ENCODE measurements around the gene SNRNP40.

The SNRNP40 gene

DNA sequence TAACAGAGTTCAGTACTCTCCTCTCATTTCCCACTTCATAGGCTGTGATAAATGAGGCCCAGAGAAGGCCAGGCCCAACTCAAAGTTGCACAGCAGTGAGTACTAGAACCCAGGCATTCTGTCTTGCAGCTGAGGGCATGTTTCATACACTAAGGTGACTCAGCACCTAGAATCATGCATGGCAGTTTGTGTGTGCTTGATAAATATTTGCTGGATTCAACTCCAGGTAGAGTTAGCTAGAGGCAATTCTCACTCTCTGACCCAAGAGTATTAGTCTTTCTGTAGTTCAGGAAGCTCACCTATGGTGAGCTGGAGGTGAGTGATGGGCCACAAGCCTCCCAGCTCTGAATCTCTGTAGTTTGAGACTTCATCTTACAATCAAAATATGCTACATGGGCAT lies 67.6 kb downstream of the SNRNP40 start:
- Histone ChIP-seq H3K9me3 (ENCODE audit: control insufficient read depth, low read depth, low read length) (no peaks in the 10 kb centered on the region), H3K27ac (ENCODE audit: low read length) (no peak overlapping the region), H3K4me1 (ENCODE audit: control insufficient read depth, low read depth, low read length) (peaks cover 1% of the 10 kb centered on the region), H3K9ac (ENCODE audit: low read length) (no peak overlapping the region), H3K36me3 (ENCODE audit: control insufficient read depth, low read depth, low read length) (no peaks in the 10 kb centered on the region), H3K27me3 (ENCODE audit: control insufficient read depth, insufficient read depth, low read length) (no peaks in the 10 kb centered on the region), H3K4me3 (ENCODE audit: low read length) (no peak overlapping the region)

DNA sequence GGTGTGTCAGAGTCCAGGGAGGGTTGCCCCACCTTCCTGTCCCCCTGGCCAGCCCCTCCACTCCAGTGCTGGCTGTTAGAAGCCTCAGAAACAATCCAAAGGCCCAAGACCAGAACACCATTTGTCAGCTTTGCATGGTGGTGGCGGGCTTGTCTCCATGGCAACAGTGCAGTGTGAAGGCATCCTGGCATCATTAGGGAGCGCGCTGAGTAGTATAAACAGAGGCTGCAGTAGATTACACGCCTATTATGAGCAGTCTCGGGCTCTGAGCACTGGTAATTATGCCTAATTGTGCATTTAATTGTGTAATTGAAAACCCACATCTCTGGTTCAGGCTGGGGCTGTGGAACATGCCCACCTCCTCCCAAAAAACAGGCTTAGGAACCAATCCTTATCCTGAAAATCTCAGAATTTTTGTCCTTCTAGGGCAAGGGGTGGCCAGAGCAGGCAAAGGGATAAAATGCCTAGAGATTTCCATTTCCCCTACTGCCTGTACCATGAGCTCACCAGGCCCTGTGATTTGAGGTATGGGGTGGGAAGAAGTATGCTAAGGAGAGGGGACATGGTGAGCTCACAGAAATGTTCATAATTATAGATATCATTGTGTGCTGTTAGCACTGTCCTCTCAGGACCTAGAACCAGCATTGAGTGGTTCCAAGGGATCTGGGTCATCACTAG lies 68.6 kb downstream of the SNRNP40 start:
- no peak overlapping the region for H3K4me3 ChIP-seq (ENCODE audit: low read length)
- no peaks in the 10 kb centered on the region for H3K27me3 ChIP-seq (ENCODE audit: control insufficient read depth, insufficient read depth, low read length)
- no peak overlapping the region for H3K9ac ChIP-seq (ENCODE audit: low read length)
- no peaks in the 10 kb centered on the region for H3K9me3 ChIP-seq (ENCODE audit: control insufficient read depth, low read depth, low read length)
- H3K27ac ChIP-seq (ENCODE audit: low read length): no peak overlapping the region
- peaks cover 5% of the 10 kb centered on the region for H3K4me1 ChIP-seq (ENCODE audit: control insufficient read depth, low read depth, low read length)
- H3K36me3 ChIP-seq (ENCODE audit: control insufficient read depth, low read depth, low read length): no peaks in the 10 kb centered on the region

- Histone ChIP-seq H3K9ac (ENCODE audit: low read length) (no peak overlapping the region), H3K4me3 (ENCODE audit: low read length) (no peak overlapping the region), H3K36me3 (ENCODE audit: control insufficient read depth, low read depth, low read length) (no peaks in the 10 kb centered on the region), H3K27ac (ENCODE audit: low read length) (no peak overlapping the region), H3K9me3 (ENCODE audit: control insufficient read depth, low read depth, low read length) (no peaks in the 10 kb centered on the region), H3K27me3 (ENCODE audit: control insufficient read depth, insufficient read depth, low read length) (no peaks in the 10 kb centered on the region), H3K4me1 (ENCODE audit: control insufficient read depth, low read depth, low read length) (peaks cover 5% of the 10 kb centered on the region)
Observed at GRCh38 chr1:31224068-31224467, 72.5 kb downstream of the SNRNP40 start.

GRCh38 chr1:31222176-31222575 lies 74.4 kb downstream of the SNRNP40 start:
- H3K27ac ChIP-seq (ENCODE audit: low read length): no peak overlapping the region
- H3K4me1 ChIP-seq (ENCODE audit: control insufficient read depth, low read depth, low read length): peaks cover 5% of the 10 kb centered on the region
- H3K9ac ChIP-seq (ENCODE audit: low read length): no peak overlapping the region
- H3K4me3 ChIP-seq (ENCODE audit: low read length): no peak overlapping the region
- H3K36me3 ChIP-seq (ENCODE audit: control insufficient read depth, low read depth, low read length): no peaks in the 10 kb centered on the region
- no peaks in the 10 kb centered on the region for H3K27me3 ChIP-seq (ENCODE audit: control insufficient read depth, insufficient read depth, low read length)
- H3K9me3 ChIP-seq (ENCODE audit: control insufficient read depth, low read depth, low read length): no peaks in the 10 kb centered on the region

DNA sequence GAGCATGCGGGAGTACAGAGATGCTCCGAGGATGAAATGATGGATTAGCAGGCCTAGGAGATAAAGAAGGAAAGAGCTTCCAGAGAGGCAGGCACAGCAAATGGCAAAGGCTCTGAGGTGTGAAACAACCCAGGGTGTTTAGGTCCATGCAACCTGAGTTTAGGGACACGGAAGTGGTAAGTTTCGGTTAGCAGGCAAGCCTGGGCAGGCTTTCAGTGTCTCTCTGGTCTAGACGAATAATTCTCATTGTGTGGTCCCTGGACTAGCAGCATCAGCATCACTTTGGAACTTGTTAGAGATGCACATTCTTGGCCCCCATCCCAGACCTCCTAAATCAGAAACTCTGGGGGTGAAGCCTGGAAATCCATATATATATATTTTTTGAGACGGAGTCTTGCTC lies 75.5 kb downstream of the SNRNP40 start:
- Histone ChIP-seq H3K27ac (ENCODE audit: low read length) (no peak overlapping the region), H3K9ac (ENCODE audit: low read length) (no peak overlapping the region), H3K36me3 (ENCODE audit: control insufficient read depth, low read depth, low read length) (no peaks in the 10 kb centered on the region), H3K9me3 (ENCODE audit: control insufficient read depth, low read depth, low read length) (no peaks in the 10 kb centered on the region), H3K4me3 (ENCODE audit: low read length) (no peak overlapping the region), H3K4me1 (ENCODE audit: control insufficient read depth, low read depth, low read length) (peaks cover 5% of the 10 kb centered on the region), H3K27me3 (ENCODE audit: control insufficient read depth, insufficient read depth, low read length) (no peaks in the 10 kb centered on the region)

GRCh38 chr1:31219489-31219888 lies 77.1 kb downstream of the SNRNP40 start:
- Histone ChIP-seq H3K4me3 (ENCODE audit: low read length) (no peak overlapping the region), H3K27me3 (ENCODE audit: control insufficient read depth, insufficient read depth, low read length) (no peaks in the 10 kb centered on the region), H3K36me3 (ENCODE audit: control insufficient read depth, low read depth, low read length) (no peaks in the 10 kb centered on the region), H3K27ac (ENCODE audit: low read length) (no peak overlapping the region), H3K9ac (ENCODE audit: low read length) (no peak overlapping the region), H3K9me3 (ENCODE audit: control insufficient read depth, low read depth, low read length) (no peaks in the 10 kb centered on the region), H3K4me1 (ENCODE audit: control insufficient read depth, low read depth, low read length) (peaks cover 5% of the 10 kb centered on the region)

DNA sequence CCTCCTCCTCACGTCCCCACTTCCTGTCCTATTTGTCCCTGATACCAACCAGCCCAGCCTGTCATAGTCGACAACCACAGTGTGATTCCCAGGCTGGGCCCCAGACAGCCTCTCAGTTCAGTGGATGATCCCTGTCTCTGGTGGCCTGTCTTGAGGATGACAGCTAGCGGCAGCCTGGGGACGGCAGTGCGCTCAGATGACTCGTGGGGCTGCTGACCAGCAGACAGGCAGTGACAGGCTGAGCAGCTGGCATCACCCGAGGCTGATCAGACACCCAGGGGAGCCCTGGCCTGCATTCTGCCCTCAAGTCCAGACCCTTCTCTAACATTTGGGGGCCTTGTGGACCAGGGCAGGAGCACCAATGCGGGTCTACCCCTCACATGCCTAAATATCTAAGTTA lies 77.9 kb downstream of the SNRNP40 start:
- H3K36me3 ChIP-seq (ENCODE audit: control insufficient read depth, low read depth, low read length): no peaks in the 10 kb centered on the region
- no peak overlapping the region for H3K9ac ChIP-seq (ENCODE audit: low read length)
- H3K27me3 ChIP-seq (ENCODE audit: control insufficient read depth, insufficient read depth, low read length): no peaks in the 10 kb centered on the region
- no peak overlapping the region for H3K27ac ChIP-seq (ENCODE audit: low read length)
- H3K4me3 ChIP-seq (ENCODE audit: low read length): no peak overlapping the region
- no peaks in the 10 kb centered on the region for H3K9me3 ChIP-seq (ENCODE audit: control insufficient read depth, low read depth, low read length)
- peaks cover 2% of the 10 kb centered on the region for H3K4me1 ChIP-seq (ENCODE audit: control insufficient read depth, low read depth, low read length)

GRCh38 chr1:31216016-31216415 lies 80.6 kb downstream of the SNRNP40 start:
- no peak overlapping the region for H3K4me3 ChIP-seq (ENCODE audit: low read length)
- no peaks in the 10 kb centered on the region for H3K9me3 ChIP-seq (ENCODE audit: control insufficient read depth, low read depth, low read length)
- H3K9ac ChIP-seq (ENCODE audit: low read length): no peak overlapping the region
- H3K4me1 ChIP-seq (ENCODE audit: control insufficient read depth, low read depth, low read length): no peaks in the 10 kb centered on the region
- no peak overlapping the region for H3K27ac ChIP-seq (ENCODE audit: low read length)
- no peaks in the 10 kb centered on the region for H3K36me3 ChIP-seq (ENCODE audit: control insufficient read depth, low read depth, low read length)
- no peaks in the 10 kb centered on the region for H3K27me3 ChIP-seq (ENCODE audit: control insufficient read depth, insufficient read depth, low read length)

- Histone ChIP-seq H3K4me1 (ENCODE audit: control insufficient read depth, low read depth, low read length) (no peaks in the 10 kb centered on the region), H3K4me3 (ENCODE audit: low read length) (no peak overlapping the region), H3K27me3 (ENCODE audit: control insufficient read depth, insufficient read depth, low read length) (no peaks in the 10 kb centered on the region), H3K36me3 (ENCODE audit: control insufficient read depth, low read depth, low read length) (no peaks in the 10 kb centered on the region), H3K27ac (ENCODE audit: low read length) (no peak overlapping the region), H3K9me3 (ENCODE audit: control insufficient read depth, low read depth, low read length) (no peaks in the 10 kb centered on the region), H3K9ac (ENCODE audit: low read length) (no peak overlapping the region)
Observed at GRCh38 chr1:31215065-31215570, 81.5 kb downstream of the SNRNP40 start.

- Histone ChIP-seq H3K4me3 (ENCODE audit: low read length) (no peak overlapping the region), H3K27me3 (ENCODE audit: control insufficient read depth, insufficient read depth, low read length) (no peaks in the 10 kb centered on the region), H3K27ac (ENCODE audit: low read length) (no peak overlapping the region)
Observed at GRCh38 chr1:31214316-31215064, 82.1 kb downstream of the SNRNP40 start.

More at GRCh38 chr1:31214316-31215064, 82.1 kb downstream of the SNRNP40 start:
- no peak overlapping the region for H3K9ac ChIP-seq (ENCODE audit: low read length)
- no peaks in the 10 kb centered on the region for H3K9me3 ChIP-seq (ENCODE audit: control insufficient read depth, low read depth, low read length)
- no peaks in the 10 kb centered on the region for H3K4me1 ChIP-seq (ENCODE audit: control insufficient read depth, low read depth, low read length)
- no peaks in the 10 kb centered on the region for H3K36me3 ChIP-seq (ENCODE audit: control insufficient read depth, low read depth, low read length)

Data from iPS-18a (cell line).